GM13976 (cell line): ENCODE data around the gene HOXA2.

Source experiments
- DNase-seq: peaks from one replicate; pipeline ENCODE4 v3.0.0; 2012; ENCODE audit warnings: low spot score
- CTCF ChIP-seq: IDR thresholded peaks from 2 replicates; pipeline ENCODE4 v1.5.1; 2012; ENCODE audit warnings: borderline replicate concordance, mild to moderate bottlenecking; ENCODE audit not compliant: insufficient read depth; ENCODE audit errors: extremely low read depth, missing control alignments, control extremely low read depth
- in situ Hi-C: fragments of 300-500 bp; cut with MboI; formaldehyde crosslinking; loops from one replicate; pipeline ENCODE4 v1.12.0; 2022; ENCODE audit warnings: low sequenced_read_pairs, mixed read lengths, inconsistent platforms; ENCODE audit not compliant: unreplicated experiment

HOXA2 gene

DNA sequence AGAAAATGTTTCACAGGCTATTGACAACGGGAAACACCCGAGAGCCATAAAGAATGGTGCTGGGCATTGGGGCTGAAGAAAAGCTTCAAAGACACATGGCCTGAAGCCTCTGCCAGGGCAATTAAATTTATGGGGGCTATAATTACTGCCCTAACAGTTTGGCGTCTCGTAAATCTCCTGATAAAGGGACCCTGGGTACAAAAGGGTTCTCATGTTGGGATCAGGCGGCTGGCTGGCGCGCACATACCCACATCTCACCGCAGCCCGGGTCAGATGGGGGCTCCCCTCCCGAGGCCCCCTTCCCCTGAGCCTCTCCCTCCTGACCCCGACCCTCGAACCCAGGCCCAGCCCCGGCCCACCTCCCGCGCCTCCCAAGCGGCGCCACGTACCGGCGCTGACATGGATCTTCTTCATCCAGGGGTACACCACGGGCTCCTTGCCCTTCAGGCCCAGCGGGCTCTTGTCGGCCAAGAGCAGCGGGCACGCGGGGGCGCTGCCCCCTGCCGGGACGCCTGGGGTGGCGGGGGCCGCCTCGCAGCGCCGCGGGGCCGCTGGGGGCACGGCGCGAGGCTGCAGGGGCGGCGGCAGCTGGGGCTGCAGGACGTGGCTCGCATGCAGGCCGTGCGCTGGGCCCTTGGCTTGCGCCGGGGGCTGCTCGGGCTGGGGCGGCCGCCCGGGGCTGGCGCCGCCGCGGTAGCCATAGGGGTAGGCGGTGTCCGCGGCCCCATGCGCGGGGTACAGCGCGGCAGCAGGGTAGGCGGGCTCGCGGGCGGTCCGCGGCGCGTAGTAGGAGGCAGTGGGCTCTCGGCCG lies 27.5 kb upstream of the HOXA2 start:
- in situ Hi-C loops, result no loop called here
- no peak for DNase-seq
- TF ChIP-seq CTCF, result no peak

- no peak for DNase-seq
- in situ Hi-C loops, result no loop called here
- no peak for TF ChIP-seq CTCF
Observed at GRCh38 chr7:27128776-27129728, 26.6 kb upstream of the HOXA2 start.

DNA sequence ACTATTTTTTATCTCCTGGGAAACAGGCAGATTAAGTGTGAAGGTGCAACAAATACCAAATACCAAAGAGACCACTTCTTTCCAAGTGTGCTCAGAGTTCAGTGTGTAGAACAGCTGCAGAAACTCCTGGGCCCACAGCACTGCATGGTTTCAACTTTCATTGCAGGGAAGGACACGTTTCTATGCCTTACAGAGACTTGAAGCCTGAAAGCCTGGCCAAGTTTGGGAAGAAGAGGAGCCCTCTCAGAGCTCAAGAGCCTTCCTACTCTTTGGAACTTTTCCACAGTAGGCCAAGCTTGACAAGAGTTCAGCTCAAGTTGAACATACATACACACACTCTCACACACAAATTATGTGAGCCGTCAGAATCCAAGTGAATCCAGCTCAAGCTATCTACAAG lies 25.6 kb upstream of the HOXA2 start:
- DNase-seq, result no peak
- in situ Hi-C loops, result no loop called here

GRCh38 chr7:27126596-27127327 lies 24.3 kb upstream of the HOXA2 start:
- in situ Hi-C loops, result no loop called here
- DNase-seq, result no peak
- TF ChIP-seq CTCF, result no peak

More for the DNA sequence above, 25.6 kb upstream of the HOXA2 start:
- TF ChIP-seq CTCF, result no peak

DNA sequence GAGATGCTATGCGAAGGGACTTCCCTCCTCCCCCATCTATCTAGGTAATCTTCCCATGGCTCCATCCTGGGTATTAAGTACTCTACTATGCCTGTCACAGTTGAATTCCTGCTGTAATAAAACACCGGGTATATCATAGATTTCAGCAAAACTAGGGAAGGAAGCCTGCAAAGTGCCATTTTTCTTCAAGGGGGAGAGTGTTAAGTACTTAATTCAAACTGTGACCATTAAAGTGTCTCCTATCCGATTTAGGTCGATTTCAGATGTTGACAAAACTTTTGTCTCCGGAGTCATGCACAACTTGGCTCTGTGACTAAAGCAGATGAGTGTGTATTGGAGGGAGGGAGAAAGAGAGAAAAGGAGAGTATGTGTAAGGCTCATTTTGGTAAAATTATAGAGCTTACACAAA lies 23.5 kb upstream of the HOXA2 start:
- TF ChIP-seq CTCF, result no peak
- in situ Hi-C loops, result no loop called here
- no peak for DNase-seq
